HG02623 (cell line): ENCODE measurements around the gene SLC38A3.
"Not testable (repeated sequence)": the region's sequence is repeated elsewhere in the genome, so short reads cannot be mapped to it uniquely, and the experiment has no call there.

Experiments
- ATAC-seq: cut with Tn5 transposase; IDR thresholded peaks from one replicate; pipeline ENCODE4 v1.9.1; 2021; ENCODE audit warnings: moderate library complexity; ENCODE audit not compliant: unreplicated experiment

SLC38A3 gene

GRCh38 chr3:50208677-50209344 is 3.7 kb downstream of the SLC38A3 start:
- ATAC-seq = no peak

GRCh38 chr3:50210176-50210509 is 5.1 kb downstream of the SLC38A3 start:
- ATAC-seq = no peak

- ATAC-seq = no peak
Measured at GRCh38 chr3:50210510-50211367, 5.7 kb downstream of the SLC38A3 start.

- not testable (repeated sequence) for ATAC-seq
Measured at GRCh38 chr3:50211368-50211717, 6.3 kb downstream of the SLC38A3 start.

- ATAC-seq = no peak
Measured at GRCh38 chr3:50211930-50212329, 6.9 kb downstream of the SLC38A3 start.

- no peak for ATAC-seq
Measured at GRCh38 chr3:50212502-50212901, 7.4 kb downstream of the SLC38A3 start.

GRCh38 chr3:50212971-50213370 is 7.9 kb downstream of the SLC38A3 start:
- no peak for ATAC-seq

GRCh38 chr3:50213373-50213772 is 8.3 kb downstream of the SLC38A3 start:
- no peak for ATAC-seq

GRCh38 chr3:50214824-50215223 is 9.8 kb downstream of the SLC38A3 start:
- ATAC-seq = no peak

GRCh38 chr3:50215529-50215928 is 10.5 kb downstream of the SLC38A3 start:
- ATAC-seq = no peak

- no peak for ATAC-seq
Measured at GRCh38 chr3:50217681-50218080, 12.6 kb downstream of the SLC38A3 start.

- no peak for ATAC-seq
Measured at GRCh38 chr3:50218448-50218847, 13.4 kb downstream of the SLC38A3 start.

- no peak for ATAC-seq
Measured at GRCh38 chr3:50219285-50219684, 14.2 kb downstream of the SLC38A3 start.

- no peak for ATAC-seq
Measured at GRCh38 chr3:50220109-50220508, 15.0 kb downstream of the SLC38A3 start.

- ATAC-seq = no peak
Measured at GRCh38 chr3:50221051-50221410, 16.0 kb downstream of the SLC38A3 start.

GRCh38 chr3:50221411-50222168 is 16.5 kb downstream of the SLC38A3 start:
- no peak for ATAC-seq

GRCh38 chr3:50222169-50222528 is 17.1 kb downstream of the SLC38A3 start:
- ATAC-seq = no peak

- no peak for ATAC-seq
Measured at GRCh38 chr3:50224639-50225038, 19.6 kb downstream of the SLC38A3 start.

GRCh38 chr3:50226888-50227389 is 21.9 kb downstream of the SLC38A3 start:
- ATAC-seq = peak; percentile 23

- ATAC-seq = peak; percentile 77
Measured at GRCh38 chr3:50227390-50228183, 22.5 kb downstream of the SLC38A3 start.

- ATAC-seq = not testable (repeated sequence)
Measured at GRCh38 chr3:50228184-50228763, 23.2 kb downstream of the SLC38A3 start.
